ENCODE data around the gene DPF3.

DPF3 gene

GRCh38 chr14:72792051-72792788, 101.7 kb downstream of the DPF3 start:
- DNase-seq = no peak

- DNase-seq = no peak
These were observed 102.9 kb downstream of the DPF3 start for GRCh38 chr14:72790887-72791566.

- no peak for DNase-seq
These were observed 104.8 kb downstream of the DPF3 start for GRCh38 chr14:72788972-72789728.

GRCh38 chr14:72788255-72788654, 105.6 kb downstream of the DPF3 start:
- no peak for DNase-seq

- no peak for DNase-seq
These were observed 106.1 kb downstream of the DPF3 start for GRCh38 chr14:72787841-72788240.

- no peak for DNase-seq
These were observed 107.2 kb downstream of the DPF3 start for GRCh38 chr14:72786378-72787350.

GRCh38 chr14:72783741-72784140, 110.2 kb downstream of the DPF3 start:
- no peak for DNase-seq

GRCh38 chr14:72782817-72783216, 111.1 kb downstream of the DPF3 start:
- no peak for DNase-seq

GRCh38 chr14:72781561-72782508, 112.1 kb downstream of the DPF3 start:
- DNase-seq = no peak

GRCh38 chr14:72780751-72781150, 113.2 kb downstream of the DPF3 start:
- DNase-seq = no peak

GRCh38 chr14:72779679-72780078, 114.2 kb downstream of the DPF3 start:
- DNase-seq = no peak

GRCh38 chr14:72777636-72778035, 116.3 kb downstream of the DPF3 start:
- no peak for DNase-seq

GRCh38 chr14:72776701-72777261, 117.1 kb downstream of the DPF3 start:
- no peak for DNase-seq

GRCh38 chr14:72775923-72776554, 117.9 kb downstream of the DPF3 start:
- no peak for DNase-seq

GRCh38 chr14:72774894-72775620, 118.8 kb downstream of the DPF3 start:
- DNase-seq = no peak

GRCh38 chr14:72774141-72774540, 119.8 kb downstream of the DPF3 start:
- no peak for DNase-seq

GRCh38 chr14:72771561-72771960, 122.3 kb downstream of the DPF3 start:
- DNase-seq = no peak

GRCh38 chr14:72766296-72766695, 127.6 kb downstream of the DPF3 start:
- no peak for DNase-seq

- DNase-seq = no peak
These were observed 130.0 kb downstream of the DPF3 start for GRCh38 chr14:72763892-72764291.

- no peak for DNase-seq
These were observed 134.2 kb downstream of the DPF3 start for GRCh38 chr14:72759670-72760069.

All from NCI-H1436 (cell line).